Measurements from ENCODE around the gene LARP6. TPM values are rescaled to one million over a fixed set of nuclear protein-coding genes. Genes with fewer than 3 reads are reported as not detected.
A peak's percentile ranks its signal among the peaks of the same experiment; 100 is the strongest.

LARP6 gene
- total and polyA plus RNA-seq, 2 of the 13 experiments (the other 11 are each of a cell fraction or from before 2014, with no cell fraction given): 2.9 to 8.2 TPM

DNA sequence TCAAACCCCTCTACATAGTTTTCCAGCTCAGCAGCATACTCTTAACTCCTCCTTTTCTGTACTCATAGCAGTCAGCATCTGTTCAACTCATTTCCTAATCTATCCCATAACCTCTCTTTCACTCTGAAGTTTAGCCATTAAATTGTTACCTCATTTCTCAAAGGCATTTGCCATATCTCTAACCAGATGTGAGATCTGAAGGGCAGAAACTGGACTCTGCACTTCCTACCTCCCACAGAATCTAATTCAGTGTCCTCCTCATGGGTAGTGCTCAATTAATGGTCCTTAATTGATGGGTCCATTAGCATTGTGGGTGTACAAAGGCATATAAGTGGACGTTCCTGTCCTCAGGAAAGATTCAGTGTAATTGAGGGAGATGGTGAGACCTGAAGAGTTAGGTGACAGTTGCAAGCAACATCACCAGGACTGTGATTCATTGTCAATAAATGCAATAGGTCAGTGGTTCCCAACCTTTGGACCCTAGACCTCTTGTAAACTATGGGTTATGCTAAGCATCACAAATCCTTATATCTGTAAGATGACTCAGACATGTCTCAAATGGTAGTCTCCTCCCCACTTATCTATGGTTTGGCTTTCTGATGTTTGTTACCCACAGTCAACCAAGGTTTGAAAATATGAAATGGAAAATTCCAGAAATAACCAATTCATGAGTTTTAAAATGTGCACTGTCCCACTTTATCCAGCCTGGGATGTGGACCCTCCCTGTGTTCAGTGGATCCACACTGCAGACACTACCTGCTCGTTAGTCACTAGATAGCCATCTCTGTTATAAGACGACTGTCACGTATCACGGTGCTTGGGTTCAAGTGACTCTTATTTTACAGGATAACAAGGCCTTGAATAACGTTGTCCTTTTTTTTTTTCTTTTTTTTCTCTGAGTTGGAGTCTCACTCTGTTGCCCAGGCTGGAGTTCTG lies 65.6 kb downstream of the LARP6 start (continued):
- TF ChIP-seq RBM39 (IDR thresholded peaks at IDR 0.05; ENCODE audit: low read depth, low read length, poor library complexity, severe bottlenecking): no peak
- TF ChIP-seq RFX3 (CRISPR knock-in tag; IDR thresholded peaks at IDR 0.05): no peak
- TF ChIP-seq RFXAP (CRISPR knock-in tag; IDR thresholded peaks at IDR 0.05; ENCODE audit: borderline replicate concordance): no peak
- TF ChIP-seq, protein P1, sequence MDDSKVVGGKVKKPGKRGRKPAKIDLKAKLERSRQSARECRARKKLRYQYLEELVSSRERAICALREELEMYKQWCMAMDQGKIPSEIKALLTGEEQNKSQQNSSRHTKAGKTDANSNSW (CRISPR knock-in tag; IDR thresholded peaks at IDR 0.05; ENCODE audit: borderline replicate concordance): no peak
- TF ChIP-seq ZBTB38 (CRISPR knock-in tag; IDR thresholded peaks at IDR 0.05): no peak
- peak; percentile 79; the same call in 1 of the 2 replicates for TF ChIP-seq NCOR1 (IDR thresholded peaks at IDR 0.05; ENCODE audit: borderline replicate concordance, low read length)
- peak; percentile 34; the same call in 1 of the 2 replicates for TF ChIP-seq THAP11 (CRISPR knock-in tag; IDR thresholded peaks at IDR 0.05)
- peak; percentile 84 for TF ChIP-seq JUNB (CRISPR knock-in tag; IDR thresholded peaks at IDR 0.05; ENCODE audit: borderline replicate concordance)
- TF ChIP-seq, protein P2, sequence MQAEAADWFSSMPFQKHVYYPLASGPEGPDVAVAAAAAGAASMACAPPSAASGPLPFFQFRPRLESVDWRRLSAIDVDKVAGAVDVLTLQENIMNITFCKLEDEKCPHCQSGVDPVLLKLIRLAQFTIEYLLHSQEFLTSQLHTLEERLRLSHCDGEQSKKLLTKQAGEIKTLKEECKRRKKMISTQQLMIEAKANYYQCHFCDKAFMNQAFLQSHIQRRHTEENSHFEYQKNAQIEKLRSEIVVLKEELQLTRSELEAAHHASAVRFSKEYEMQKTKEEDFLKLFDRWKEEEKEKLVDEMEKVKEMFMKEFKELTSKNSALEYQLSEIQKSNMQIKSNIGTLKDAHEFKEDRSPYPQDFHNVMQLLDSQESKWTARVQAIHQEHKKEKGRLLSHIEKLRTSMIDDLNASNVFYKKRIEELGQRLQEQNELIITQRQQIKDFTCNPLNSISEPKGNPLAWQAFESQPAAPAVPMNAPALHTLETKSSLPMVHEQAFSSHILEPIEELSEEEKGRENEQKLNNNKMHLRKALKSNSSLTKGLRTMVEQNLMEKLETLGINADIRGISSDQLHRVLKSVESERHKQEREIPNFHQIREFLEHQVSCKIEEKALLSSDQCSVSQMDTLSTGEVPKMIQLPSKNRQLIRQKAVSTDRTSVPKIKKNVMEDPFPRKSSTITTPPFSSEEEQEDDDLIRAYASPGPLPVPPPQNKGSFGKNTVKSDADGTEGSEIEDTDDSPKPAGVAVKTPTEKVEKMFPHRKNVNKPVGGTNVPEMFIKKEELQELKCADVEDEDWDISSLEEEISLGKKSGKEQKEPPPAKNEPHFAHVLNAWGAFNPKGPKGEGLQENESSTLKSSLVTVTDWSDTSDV (CRISPR knock-in tag; IDR thresholded peaks at IDR 0.05): no peak
- no peak for TF ChIP-seq DMAP1 (CRISPR knock-in tag; IDR thresholded peaks at IDR 0.05)
- no peak for TF ChIP-seq HOXA5 (CRISPR knock-in tag; IDR thresholded peaks at IDR 0.05)
- TF ChIP-seq, protein P3, sequence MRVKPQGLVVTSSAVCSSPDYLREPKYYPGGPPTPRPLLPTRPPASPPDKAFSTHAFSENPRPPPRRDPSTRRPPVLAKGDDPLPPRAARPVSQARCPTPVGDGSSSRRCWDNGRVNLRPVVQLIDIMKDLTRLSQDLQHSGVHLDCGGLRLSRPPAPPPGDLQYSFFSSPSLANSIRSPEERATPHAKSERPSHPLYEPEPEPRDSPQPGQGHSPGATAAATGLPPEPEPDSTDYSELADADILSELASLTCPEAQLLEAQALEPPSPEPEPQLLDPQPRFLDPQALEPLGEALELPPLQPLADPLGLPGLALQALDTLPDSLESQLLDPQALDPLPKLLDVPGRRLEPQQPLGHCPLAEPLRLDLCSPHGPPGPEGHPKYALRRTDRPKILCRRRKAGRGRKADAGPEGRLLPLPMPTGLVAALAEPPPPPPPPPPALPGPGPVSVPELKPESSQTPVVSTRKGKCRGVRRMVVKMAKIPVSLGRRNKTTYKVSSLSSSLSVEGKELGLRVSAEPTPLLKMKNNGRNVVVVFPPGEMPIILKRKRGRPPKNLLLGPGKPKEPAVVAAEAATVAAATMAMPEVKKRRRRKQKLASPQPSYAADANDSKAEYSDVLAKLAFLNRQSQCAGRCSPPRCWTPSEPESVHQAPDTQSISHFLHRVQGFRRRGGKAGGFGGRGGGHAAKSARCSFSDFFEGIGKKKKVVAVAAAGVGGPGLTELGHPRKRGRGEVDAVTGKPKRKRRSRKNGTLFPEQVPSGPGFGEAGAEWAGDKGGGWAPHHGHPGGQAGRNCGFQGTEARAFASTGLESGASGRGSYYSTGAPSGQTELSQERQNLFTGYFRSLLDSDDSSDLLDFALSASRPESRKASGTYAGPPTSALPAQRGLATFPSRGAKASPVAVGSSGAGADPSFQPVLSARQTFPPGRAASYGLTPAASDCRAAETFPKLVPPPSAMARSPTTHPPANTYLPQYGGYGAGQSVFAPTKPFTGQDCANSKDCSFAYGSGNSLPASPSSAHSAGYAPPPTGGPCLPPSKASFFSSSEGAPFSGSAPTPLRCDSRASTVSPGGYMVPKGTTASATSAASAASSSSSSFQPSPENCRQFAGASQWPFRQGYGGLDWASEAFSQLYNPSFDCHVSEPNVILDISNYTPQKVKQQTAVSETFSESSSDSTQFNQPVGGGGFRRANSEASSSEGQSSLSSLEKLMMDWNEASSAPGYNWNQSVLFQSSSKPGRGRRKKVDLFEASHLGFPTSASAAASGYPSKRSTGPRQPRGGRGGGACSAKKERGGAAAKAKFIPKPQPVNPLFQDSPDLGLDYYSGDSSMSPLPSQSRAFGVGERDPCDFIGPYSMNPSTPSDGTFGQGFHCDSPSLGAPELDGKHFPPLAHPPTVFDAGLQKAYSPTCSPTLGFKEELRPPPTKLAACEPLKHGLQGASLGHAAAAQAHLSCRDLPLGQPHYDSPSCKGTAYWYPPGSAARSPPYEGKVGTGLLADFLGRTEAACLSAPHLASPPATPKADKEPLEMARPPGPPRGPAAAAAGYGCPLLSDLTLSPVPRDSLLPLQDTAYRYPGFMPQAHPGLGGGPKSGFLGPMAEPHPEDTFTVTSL (CRISPR knock-in tag; IDR thresholded peaks at IDR 0.05; ENCODE audit: borderline replicate concordance): peak; percentile 40; the same call in 1 of the 2 replicates
- TF ChIP-seq, protein P4, sequence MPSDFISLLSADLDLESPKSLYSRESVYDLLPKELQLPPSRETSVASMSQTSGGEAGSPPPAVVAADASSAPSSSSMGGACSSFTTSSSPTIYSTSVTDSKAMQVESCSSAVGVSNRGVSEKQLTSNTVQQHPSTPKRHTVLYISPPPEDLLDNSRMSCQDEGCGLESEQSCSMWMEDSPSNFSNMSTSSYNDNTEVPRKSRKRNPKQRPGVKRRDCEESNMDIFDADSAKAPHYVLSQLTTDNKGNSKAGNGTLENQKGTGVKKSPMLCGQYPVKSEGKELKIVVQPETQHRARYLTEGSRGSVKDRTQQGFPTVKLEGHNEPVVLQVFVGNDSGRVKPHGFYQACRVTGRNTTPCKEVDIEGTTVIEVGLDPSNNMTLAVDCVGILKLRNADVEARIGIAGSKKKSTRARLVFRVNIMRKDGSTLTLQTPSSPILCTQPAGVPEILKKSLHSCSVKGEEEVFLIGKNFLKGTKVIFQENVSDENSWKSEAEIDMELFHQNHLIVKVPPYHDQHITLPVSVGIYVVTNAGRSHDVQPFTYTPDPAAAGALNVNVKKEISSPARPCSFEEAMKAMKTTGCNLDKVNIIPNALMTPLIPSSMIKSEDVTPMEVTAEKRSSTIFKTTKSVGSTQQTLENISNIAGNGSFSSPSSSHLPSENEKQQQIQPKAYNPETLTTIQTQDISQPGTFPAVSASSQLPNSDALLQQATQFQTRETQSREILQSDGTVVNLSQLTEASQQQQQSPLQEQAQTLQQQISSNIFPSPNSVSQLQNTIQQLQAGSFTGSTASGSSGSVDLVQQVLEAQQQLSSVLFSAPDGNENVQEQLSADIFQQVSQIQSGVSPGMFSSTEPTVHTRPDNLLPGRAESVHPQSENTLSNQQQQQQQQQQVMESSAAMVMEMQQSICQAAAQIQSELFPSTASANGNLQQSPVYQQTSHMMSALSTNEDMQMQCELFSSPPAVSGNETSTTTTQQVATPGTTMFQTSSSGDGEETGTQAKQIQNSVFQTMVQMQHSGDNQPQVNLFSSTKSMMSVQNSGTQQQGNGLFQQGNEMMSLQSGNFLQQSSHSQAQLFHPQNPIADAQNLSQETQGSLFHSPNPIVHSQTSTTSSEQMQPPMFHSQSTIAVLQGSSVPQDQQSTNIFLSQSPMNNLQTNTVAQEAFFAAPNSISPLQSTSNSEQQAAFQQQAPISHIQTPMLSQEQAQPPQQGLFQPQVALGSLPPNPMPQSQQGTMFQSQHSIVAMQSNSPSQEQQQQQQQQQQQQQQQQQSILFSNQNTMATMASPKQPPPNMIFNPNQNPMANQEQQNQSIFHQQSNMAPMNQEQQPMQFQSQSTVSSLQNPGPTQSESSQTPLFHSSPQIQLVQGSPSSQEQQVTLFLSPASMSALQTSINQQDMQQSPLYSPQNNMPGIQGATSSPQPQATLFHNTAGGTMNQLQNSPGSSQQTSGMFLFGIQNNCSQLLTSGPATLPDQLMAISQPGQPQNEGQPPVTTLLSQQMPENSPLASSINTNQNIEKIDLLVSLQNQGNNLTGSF (CRISPR knock-in tag; IDR thresholded peaks at IDR 0.05): no peak
- TF ChIP-seq KDM5A (IDR thresholded peaks at IDR 0.05; ENCODE audit: borderline replicate concordance, low read length): no peak
